GM19239 (cell line): ENCODE data around the gene TRAK1.

ENCODE experiments used
- DNase-seq: peaks from one replicate; pipeline ENCODE4 v3.0.0; 2011; ENCODE audit warnings: low spot score; ENCODE audit not compliant: insufficient read length
- FAIRE-seq: peaks from 2 replicates; lab custom pipeline; 2011; peaks lifted over from hg19 to GRCh38; lab: Jason Lieb, UNC

Gene TRAK1

DNA sequence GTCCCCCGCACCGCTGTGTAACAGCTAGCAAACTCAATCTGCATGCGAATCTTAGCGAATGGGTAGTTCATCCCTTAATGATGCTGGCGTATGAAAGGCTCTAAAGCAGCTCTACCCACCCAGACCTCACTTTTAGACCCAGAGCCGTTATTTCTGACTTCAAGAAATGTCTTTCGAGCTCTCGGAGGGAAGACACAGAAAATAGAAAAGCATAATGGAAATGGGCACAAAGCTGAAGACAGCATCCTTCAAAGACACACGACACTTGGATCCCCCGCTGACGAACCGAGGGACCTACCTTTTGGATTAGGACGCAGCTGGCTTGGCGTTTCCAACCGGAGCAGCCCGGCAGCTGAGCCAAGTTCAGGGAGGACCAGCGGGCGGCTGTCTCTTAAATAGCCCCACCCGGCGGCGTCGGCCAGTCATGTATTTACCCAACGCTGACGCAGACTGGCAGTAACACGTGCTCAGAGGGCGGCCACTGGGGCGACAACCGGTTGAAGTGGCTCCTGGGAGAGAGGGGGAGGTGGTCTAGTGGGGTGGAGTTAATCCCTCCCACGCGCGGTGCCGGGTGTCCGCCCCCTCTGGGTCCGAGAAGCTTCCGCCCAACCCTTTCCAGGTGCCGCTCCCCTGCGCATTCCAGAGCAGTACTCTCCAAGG lies 173.4 kb downstream of the TRAK1 start:
- no peak for DNase-seq

DNA sequence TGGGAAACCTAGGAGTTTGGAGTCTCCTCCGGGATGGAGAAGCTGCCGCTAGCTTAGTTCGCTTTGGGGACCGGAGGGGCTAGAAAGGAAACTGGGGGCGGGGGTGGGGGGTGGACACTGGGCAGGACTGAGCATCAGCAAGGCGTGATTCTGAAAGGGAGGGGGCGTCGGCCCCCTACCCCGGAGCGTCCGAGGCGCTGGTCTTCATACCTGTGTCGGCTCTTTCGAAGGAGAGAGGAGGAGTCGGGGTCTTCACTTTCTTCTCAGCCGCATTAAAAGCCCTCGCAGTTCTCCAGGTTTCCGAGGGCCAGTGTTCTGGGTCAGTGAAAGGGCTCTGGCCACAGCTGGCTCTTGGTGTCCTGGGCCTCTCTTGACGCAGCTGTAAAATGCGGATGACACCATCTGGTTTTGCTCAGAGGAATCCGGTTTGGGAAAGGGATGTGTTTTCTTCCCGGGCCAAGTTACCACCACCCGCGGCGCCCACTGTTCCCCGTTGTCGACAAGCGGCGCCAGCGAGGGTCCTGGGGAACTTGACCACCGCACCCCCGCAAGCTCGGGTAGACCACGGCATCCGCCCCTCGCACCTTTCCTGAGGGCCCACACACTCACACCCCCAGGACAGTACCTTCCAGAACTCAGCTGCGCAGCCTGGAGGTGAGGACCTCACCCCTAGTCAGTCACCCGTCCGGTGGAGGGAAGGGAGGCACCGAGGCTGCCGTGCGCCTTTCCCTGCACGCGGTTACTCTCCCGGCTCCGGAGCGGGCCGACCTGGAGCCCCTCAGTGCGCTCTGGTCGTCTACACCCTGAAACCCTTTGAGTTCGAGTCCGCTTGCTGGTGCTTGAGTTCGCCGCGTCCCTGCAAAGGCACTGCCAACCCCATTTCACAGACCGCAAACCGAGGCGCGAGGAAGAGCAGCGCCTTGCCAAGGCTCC lies 174.2 kb downstream of the TRAK1 start:
- no peak for DNase-seq
- FAIRE-seq = no peak

More for the DNA sequence above, 173.4 kb downstream of the TRAK1 start:
- no peak for FAIRE-seq

- FAIRE-seq = no peak
- no peak for DNase-seq
Measured at GRCh38 chr3:42266085-42266484, 174.9 kb downstream of the TRAK1 start, which contains the start of gene CCK. CCK (minus strand) TSS chr3:42266185; CDS start chr3:42263630, 2,555 bp downstream.

- no peak for DNase-seq
- FAIRE-seq = no peak
Measured at GRCh38 chr3:42267878-42268277, 176.7 kb downstream of the TRAK1 start.

DNA sequence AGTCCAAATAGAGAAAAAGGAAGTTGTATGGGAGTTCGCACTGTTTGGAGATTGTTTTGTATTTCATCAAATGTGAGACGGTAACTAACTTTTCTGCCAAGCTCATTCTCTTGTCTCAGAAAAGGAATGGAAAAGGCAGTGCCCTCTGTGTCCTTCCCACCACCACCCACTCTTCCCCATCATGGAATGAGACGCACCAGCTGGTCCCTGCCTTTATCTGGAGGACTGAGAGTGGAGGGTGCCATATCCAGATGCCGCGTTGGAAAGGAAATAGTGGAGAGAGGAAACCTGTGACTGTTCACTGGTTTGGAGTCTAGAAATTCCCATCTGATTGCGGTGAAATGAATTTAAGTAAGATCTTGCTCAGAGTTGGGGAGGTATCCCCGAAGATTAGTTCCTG lies 178.5 kb downstream of the TRAK1 start:
- no peak for FAIRE-seq
- DNase-seq = no peak

GRCh38 chr3:42270561-42270960 lies 179.4 kb downstream of the TRAK1 start:
- no peak for FAIRE-seq
- DNase-seq = no peak

GRCh38 chr3:42271786-42272185 lies 180.6 kb downstream of the TRAK1 start:
- FAIRE-seq (no peak), DNase-seq (no peak)

- FAIRE-seq = no peak
- no peak for DNase-seq
Measured at GRCh38 chr3:42273361-42273760, 182.2 kb downstream of the TRAK1 start.

DNA sequence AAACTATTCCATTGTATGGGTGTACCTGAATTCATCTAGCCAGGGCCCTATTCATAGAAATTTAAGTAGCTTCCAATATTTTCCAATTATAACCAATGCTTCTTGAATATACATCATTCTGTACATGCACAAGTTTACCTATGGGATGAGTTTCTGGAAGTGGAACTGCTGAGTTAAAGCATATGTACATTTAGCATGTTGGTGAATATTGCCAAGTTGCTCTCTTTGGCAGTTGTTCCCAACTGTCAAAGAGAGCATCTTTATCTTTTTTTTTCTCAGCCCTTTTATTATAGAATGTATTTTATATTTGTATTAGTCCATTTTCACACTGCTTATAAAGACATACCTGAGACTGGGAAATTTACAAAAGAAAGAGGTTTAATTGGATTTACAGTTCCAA lies 183.1 kb downstream of the TRAK1 start:
- no peak for FAIRE-seq
- DNase-seq = no peak

GRCh38 chr3:42275217-42275616 lies 184.1 kb downstream of the TRAK1 start:
- no peak for DNase-seq
- no peak for FAIRE-seq
